HG02981 (cell line): ENCODE measurements around the gene HMG20B.
"Not testable (repeated sequence)": the region's sequence is repeated elsewhere in the genome, so short reads cannot be mapped to it uniquely, and the experiment has no call there.

Experiments used
- ATAC-seq: cut with Tn5 transposase; IDR thresholded peaks from one replicate; pipeline ENCODE4 v1.9.1; 2021; ENCODE audit warnings: mild to moderate bottlenecking, moderate library complexity; ENCODE audit not compliant: unreplicated experiment

HMG20B gene

DNA sequence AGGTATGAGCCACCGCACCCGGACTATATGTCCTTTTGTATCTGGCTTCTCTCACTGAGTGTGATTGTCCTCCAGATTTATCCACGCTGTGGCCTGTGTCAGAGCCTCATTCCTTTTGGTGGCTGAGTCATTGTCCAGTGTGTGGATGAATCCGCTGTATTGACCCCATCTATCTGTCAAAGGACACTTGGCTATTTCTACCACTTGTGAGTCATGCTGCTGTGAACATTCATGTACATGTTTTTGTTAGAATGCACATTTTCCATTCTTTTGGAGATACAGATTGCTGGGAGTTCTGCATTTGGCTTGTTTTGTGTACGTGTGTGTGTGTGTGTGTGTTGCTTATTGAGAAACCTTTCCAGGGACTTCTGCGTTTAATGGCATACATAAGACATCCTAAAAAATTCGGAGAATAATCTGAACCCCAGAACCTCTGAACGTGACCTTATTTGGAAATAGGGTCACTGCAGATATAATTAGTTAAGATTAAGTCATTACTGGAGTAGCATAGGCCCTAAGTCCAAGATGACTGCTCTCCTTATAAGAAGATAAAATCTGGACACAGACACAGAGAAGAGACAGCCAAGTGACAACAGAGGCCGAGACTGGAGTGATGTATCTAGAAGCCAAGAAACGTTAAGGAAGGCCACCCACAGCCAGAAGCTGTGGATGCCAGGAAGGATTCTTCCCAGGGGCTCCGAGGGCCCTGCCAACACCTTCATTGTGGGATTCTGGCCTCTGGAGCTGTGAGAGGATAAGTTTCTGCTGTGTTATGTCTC is 7.6 kb downstream of the HMG20B start:
- ATAC-seq, result no peak

DNA sequence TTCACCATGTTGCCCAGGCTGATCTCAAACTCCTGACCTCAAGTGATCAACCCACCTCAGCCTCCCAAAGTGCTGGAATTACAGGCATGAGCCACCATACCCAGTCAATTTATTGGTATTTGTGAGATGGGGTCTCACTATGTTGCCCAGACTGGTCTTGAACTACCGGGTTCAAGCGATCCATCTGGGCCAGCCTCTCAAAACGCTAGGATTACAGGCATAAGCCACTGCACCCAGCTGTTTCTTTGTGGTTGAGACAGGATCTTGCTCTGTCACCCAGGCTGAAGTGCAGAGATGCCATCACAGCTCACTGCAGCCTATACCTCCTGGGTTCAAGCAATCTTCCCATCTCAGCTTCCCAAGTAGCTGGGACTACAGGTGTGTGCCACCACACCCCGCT is 9.0 kb downstream of the HMG20B start:
- not testable (repeated sequence) for ATAC-seq

DNA sequence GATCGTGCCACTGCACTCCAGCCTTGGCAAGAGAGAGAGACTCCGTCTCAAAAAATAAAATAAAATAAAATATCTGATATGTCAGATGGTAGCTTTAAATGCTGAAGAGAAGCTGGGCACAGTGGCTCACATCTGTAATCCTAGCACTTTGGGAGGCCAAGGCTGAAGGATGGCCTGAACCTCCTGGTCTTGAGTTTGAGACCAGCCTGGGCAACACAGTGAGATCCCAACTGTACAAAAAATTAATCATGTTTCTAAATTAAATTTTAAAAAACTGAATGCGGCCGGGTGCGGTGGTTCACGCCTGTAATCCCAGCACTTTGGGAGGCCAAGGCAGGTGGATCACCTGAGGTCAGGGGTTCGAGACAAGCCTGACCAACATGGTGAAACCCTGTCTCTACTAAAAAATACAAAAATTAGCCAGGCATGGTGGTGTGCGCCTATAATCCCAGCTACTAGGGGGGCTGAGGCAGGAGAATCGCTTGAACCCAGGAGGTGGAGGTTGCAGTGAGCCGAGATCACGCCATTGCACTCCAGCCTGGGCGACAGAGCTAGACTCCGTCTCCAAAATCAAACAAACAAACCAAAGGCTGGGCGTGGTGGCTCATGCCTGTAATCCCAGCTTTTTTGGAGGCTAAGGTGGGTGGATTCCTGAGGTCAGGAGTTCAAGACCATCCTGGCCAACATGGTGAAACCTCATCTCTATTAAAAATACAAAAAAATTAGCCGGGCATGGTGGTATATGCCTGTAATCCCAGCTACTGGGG is 11.5 kb downstream of the HMG20B start:
- ATAC-seq, result not testable (repeated sequence)

DNA sequence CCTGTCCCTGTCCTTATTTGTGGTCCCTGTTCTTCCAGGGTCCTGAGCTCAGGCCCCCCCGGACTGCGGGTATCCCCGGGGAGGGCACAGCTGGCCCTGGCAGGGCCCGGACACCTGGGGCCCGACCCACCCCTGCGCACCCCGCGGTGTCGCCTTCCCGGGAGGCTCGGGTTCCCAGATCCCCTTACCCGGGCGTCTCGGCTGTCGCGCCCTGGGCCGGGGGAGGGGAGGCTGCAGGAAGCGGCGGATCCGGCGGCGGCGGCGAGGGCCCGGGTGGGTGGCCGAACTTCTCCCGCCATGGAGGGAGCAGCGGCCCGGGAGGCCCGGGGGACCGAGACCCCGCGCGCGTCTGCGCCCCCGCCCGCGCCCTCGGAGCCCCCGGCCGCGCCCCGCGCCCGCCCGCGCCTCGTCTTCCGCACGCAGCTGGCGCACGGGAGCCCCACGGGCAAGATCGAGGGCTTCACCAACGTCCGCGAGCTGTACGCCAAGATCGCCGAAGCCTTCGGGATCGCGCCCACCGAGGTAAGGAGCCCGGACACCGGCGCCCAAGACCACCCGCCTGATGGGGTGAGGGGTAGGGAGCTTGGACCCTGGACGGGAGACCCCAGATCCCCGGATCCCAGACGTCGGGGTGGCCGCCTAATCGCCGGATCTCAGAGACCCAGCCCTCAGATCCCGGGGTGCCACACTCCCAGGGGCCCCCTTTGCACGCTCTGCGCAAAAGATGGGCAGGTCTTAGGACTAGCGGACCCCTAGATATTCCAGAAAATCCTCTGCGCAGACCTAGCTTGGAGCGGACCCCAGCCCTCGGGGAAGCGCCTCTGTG is 12.8 kb downstream of the HMG20B start, which contains the start of gene GIPC3:
GIPC3 (plus strand) TSS at position 178 of the 826 bp plus-strand sequence; CDS start at position 298, 120 bp downstream.
- ATAC-seq, result no peak

DNA sequence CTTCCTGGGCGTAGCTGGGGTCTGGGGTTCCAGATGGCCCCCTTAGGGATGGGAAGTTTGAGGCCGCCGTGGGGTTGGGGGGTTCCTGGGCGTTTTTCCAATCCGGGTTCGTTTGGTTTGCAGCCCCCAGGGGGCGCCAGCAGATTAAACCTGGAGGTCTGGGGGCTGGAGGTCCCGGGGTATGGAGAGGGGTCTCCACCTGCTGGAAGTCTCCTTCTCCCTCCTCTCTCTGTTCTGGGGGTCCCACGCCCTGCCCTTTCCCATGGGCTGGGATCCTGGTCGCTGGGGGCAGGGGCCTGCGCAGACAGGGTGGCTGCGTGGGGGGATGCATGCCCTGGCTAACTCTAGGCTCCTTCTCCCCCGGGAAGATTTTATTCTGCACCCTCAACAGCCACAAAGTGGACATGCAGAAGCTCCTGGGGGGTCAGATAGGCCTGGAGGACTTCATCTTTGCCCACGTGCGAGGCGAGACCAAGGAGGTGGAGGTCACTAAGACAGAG is 13.4 kb downstream of the HMG20B start:
- ATAC-seq, result no peak

DNA sequence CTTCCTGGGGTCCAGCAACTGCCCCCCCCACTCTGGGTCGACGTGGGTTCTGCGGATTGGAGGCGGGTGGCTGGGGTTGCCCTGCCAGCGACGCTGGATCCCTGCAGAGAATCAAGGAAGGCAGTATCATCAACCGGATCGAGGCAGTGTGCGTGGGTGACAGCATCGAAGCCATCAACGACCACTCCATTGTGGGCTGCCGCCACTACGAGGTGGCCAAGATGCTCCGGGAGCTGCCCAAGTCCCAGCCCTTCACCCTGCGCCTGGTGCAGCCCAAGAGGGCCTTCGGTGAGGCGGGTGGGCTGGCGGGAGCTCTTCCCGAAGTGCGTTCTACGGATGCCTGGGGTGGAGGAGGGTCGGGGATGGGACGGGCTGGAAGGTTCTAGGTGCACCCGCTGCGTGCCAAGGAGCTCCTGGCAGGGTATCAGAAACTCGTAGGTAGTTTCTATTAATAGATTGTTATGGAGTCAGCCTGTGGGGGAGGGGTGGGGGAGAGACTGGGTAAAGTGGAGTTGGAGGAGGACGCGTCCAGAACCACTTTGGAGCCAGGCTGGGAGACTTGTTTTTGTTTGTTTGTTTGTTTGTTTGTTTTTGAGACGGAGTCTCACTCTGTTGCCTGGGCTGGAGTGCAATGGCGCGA is 14.1 kb downstream of the HMG20B start:
- ATAC-seq, result no peak

DNA sequence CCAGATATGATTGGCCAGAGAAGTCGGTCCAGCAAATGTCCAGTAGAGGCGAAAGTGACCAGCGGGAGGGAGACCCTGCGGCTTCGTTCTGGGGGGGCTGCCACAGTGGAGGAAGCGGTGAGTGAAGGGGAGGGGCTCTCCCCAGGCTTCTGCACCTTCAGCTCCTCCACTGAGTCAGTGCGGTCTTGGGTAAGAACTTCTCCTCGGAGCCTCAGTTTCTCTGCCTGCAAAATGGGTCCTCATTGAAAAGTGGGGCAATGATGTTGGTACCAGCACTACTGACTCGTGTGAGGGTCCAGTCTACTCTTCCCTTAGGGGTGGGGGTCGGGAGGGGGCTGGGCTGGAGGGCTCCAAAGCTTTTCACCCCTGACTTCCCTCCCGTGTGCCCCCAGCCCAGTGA is 16.7 kb downstream of the HMG20B start:
- ATAC-seq, result no peak

DNA sequence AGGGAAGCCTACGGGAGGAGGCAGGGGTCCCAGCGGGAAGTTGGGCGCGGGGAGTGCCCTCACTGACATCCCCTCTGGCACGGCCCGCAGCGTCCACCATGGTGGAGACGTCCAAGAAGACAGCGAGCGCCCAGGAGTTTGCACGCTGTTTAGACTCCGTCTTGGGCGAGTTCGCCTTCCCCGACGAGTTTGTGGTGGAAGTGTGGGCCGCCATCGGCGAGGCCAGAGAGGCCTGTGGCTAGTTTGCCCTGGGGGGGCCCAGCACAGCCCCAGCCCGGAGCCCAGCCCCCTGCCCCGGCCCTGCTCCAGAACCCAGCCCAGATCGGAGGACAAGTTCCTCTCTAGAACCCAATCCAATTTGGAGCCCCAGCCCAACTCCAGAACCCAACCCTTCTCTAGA is 17.2 kb downstream of the HMG20B start:
- no peak for ATAC-seq

DNA sequence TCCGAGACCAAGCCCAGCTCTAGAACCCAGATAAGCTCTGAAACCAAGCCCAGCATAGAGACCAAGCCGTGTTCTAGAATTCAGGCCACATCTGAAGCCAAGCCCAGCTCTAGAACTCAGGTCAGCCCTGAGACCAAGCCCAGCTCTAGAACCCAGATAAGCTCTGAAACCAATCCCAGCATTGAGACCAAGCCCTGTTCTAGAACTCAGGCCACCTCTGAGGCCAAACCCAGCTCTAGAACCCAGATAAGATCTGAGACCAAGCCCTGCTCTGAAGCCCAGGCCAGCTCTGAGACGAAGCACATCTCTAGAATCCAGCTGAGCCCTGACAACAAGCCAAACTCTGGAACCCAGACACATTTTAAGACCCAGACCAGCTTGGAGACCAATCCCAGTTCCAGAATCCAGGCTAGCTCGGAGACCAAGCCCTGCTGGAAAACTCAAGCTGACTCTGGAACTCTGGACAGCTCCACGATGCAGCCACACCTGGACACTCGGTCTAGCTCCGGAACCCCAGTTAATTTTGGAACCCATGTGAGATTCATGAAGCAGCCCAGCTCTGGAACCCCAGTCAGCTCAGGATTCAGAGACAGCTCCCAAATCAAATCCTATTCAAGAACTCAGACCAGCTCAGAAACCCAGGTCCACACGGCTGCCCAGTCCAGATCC is 18.4 kb downstream of the HMG20B start:
- no peak for ATAC-seq

DNA sequence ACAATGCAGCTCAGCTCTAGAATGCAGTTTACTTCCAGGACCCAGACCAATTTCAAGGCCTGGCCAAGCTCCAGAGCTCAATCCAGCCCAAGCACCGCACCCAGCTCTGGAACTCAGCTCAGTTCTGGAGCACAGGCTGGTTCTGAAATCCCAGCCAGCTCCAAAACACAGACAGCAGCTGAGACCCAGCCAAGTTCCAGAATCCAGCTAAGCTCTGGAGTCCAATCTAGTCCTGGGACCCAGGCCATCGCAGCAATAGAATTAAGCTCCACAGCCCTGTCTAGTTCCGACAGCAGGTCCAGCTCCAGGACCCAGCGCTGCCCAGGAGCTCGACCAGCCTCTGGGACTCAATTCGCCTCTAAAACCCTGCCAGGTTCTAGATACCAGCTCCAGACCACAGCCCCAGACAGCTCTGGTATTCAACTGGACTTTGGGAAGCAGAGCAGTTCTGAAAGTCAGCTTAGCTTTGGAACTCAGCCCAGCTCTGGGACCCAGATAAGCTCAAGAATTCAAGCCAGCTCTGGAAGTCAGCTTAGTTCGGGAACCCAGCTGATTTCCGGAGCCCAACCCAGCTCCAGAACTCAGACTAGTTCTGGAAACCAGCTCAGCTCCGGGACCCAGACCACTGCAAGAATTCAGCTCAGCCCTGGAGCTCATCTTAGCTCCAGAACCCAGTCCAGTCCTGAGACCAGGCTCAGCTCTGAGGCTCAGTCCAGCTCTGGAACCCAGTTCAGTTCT is 19.3 kb downstream of the HMG20B start:
- ATAC-seq, result no peak

DNA sequence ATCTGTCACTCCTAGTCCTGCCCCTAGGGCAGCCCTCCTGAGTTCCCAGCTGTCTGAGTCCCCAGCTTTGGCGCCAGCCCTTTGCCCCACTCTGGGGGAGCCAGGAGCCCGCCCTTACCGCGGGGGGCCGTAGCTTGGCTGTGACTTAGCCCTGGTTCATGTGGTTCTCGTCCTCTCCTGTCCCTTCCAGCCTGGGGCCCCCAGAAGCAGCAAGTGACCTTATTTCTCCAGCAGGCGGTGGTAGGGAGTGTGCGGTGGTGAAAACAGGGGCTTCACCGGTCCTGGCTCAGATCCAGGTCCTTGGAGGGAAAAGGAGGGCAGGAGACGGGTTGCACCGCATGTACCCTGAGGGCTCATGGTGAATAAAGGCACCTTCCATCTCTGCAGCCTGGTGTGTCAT is 20.4 kb downstream of the HMG20B start:
- ATAC-seq, result no peak

DNA sequence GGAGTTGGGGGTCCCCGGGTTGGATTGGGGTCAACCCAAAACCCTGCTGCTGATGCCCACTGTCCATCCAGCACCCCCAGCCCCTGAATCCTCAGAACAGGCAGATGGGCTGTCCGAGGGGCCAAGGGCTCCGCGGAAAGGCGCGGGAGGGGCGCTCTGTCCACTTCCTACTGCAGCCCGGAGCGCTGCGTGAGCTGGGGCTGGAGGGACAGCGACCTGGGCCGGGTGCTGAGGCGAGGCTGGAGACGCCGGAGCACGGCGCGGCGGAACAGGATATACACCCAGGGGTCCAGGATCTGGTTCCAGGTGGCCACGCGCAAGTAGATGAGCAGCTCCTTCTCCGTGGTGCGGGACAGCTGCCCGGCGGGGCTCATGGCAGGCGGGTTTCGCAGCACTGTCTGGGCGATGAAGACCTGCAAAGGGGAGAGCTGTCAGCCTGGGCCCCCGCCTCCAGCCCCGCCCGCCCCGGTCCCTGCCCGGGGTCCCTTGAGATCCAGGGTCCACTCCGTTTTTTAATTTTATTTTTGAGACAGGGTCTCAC is 22.8 kb downstream of the HMG20B start:
- no peak for ATAC-seq

DNA sequence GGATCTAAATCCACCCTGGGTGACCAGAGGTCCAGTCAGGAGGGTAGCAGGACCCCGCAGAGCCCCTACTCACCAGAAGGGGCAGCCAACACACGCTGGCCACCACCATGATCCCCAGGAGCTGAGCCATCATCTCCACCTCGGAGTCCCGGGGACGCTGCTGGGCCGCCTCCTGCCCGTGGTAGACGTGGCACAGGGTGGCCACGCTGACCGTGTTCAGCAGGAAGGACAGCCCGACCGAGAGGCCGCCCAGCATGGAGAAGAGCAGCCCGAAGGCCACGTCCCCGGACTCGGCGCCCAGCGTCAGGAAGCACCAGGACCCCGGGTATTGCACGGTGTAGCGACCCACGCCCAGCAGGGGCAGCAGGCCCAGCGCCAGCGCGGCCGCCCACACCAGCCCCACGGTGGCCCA is 27.0 kb downstream of the HMG20B start:
- ATAC-seq, result no peak

DNA sequence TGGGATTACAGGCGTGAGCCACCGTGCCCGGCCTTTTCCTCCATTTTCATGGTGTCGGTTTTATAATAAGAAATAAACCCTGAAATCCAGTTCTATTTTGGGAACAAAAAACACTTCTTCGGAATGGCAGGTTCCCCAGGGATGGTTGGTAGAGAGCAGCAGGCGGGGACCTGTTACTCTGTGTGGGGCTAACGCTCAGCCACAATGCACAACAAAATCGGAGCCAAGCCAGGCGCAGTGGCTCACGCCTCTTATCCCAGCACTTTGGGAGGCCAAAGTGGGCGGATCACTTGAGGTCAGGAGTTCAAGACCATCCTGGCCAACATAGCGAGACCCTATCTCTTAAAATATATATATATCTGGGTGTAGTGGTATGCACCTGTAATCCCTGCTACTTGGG is 28.3 kb downstream of the HMG20B start:
- no peak for ATAC-seq

DNA sequence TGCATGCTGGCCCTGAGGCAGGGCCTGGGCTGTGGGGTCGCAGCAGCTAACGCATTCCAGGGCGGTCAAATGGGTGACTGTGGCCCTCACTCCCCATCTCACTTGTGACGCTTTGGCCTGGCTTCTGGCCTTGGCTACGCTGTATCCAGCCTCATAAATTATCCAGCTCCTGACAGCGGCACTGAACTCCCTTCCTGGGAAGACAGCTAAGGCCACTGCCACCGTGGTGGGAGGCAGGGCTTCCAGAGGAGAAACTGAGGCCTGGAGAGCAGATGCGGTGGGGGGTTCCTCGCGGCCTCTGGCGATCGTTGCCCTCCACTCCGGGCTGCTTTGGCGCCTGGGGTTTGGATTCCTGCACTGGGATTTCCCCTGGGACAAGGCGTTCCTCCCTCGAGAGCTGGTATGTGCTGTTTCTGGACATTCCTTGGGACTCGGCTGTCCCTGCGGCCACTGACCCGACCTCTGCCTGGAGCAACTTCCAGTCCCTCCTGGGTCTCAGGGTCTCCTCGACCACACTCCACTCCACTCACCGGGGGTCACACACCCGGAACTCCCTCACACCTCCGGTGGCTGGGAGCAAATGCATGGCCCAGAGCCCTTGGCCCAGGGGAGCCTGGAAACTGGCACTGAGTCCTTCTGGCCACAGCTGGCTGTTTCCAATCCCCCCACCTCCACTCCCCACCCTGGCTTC is 30.5 kb downstream of the HMG20B start:
- ATAC-seq, result no peak

DNA sequence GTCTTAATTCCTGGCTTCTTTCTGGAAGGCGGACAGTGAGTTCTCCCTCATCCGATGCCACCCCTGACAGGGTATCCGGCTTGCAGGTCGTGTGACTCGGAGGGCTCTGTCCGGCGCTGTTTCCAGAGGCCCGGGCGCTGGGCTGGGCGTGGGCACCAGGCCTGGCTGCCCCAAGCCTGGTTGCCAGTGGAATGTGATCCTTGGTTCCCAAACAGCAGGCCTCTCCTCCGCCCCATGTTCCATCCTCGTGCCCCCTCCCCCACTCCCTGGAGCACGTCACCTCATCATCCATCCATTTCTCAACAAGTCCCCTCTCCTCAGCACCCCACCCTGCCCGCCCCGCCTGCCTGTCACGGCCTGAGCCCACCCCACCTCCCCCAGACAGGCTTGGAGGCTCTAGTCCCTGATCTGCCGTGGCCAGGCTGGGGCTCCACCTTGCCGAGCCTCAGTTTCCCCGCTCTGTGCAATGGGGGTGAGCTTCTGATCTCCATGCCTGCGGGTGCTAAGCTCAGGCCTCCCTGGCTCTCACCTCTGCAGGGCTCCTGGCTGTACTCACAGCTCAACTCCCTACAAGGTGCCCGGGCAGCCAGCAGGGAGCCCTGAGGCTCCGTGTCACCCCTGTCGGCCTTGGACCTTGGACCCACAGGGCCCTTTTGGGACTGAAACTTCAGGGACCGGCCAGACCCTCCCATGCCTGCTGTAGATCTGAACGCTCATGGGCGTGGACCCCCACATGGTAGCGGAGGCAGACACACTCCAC is 31.7 kb downstream of the HMG20B start:
- no peak for ATAC-seq

DNA sequence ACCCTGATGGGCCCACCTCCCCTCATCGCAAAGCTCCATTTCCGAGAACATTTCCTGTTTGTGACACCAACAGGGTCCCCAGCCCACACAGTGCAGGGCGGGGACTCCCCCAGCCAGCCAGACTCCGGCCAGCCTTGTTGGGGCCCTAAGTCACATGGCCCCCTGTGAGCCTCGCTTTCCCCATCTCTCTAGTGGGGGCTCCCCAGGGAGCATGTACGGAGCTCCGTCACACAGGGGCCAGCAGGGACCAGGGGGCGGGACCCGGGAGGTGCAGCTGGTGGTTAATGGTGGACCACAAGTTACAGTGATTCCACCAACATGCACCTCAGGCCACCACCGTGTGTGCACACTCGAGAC is 32.2 kb downstream of the HMG20B start:
- ATAC-seq, result no peak

DNA sequence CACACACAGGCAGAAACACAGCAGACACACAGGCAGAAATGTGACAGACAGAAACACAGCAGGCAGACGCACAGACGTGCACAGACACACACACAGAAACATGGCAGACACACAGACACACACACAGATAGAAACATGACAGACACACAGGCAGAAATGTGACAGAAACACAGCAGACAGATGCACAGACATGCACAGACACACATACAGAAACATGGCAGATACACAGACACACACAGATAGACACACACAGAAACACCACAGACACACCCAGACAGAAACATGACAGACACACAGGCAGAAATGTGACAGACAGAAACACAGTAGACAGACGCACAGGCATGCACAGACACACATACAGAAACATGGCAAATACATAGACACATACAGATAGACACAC is 32.6 kb downstream of the HMG20B start:
- ATAC-seq, result no peak
